NCI-H69 (cell line): Measurements from ENCODE around the gene MTMR12.
A peak's percentile ranks its signal among the peaks of the same experiment; 100 is the strongest.

Source experiments
- DNase-seq: peaks from one replicate; lab custom pipeline; 2025; lab: John Stamatoyannopoulos, UW

Gene MTMR12

GRCh38 chr5:32274548-32275395 lies 38.0 kb downstream of the MTMR12 start:
- no peak for DNase-seq

GRCh38 chr5:32273821-32274220 lies 38.9 kb downstream of the MTMR12 start:
- DNase-seq: no peak

- no peak for DNase-seq
Measured at GRCh38 chr5:32272746-32273145, 40.0 kb downstream of the MTMR12 start.

GRCh38 chr5:32270946-32271345 lies 41.8 kb downstream of the MTMR12 start:
- no peak for DNase-seq

GRCh38 chr5:32270178-32270577 lies 42.6 kb downstream of the MTMR12 start:
- no peak for DNase-seq

GRCh38 chr5:32265902-32266301 lies 46.8 kb downstream of the MTMR12 start:
- DNase-seq: no peak

GRCh38 chr5:32264957-32265572 lies 47.7 kb downstream of the MTMR12 start:
- DNase-seq: peak; percentile 42

GRCh38 chr5:32263684-32264083 lies 49.1 kb downstream of the MTMR12 start:
- DNase-seq: no peak

GRCh38 chr5:32261198-32261597 lies 51.5 kb downstream of the MTMR12 start:
- no peak for DNase-seq

GRCh38 chr5:32259033-32259432 lies 53.7 kb downstream of the MTMR12 start:
- peak; percentile 75 for DNase-seq

GRCh38 chr5:32258424-32258823 lies 54.3 kb downstream of the MTMR12 start:
- DNase-seq: no peak

- DNase-seq: peak; percentile 90
Measured at GRCh38 chr5:32255540-32255900, 57.2 kb downstream of the MTMR12 start.

- DNase-seq: peak; percentile 99
Measured at GRCh38 chr5:32254881-32255539, 57.7 kb downstream of the MTMR12 start.

- peak; percentile 96 for DNase-seq
Measured at GRCh38 chr5:32251871-32252458, 60.8 kb downstream of the MTMR12 start.

GRCh38 chr5:32249668-32250067 lies 63.1 kb downstream of the MTMR12 start:
- peak; percentile 31 for DNase-seq

GRCh38 chr5:32245742-32246141 lies 67.0 kb downstream of the MTMR12 start:
- DNase-seq: no peak

- DNase-seq: no peak
Measured at GRCh38 chr5:32244017-32244416, 68.7 kb downstream of the MTMR12 start.

- DNase-seq: no peak
Measured at GRCh38 chr5:32241034-32241783, 71.5 kb downstream of the MTMR12 start.

GRCh38 chr5:32239385-32239784 lies 73.4 kb downstream of the MTMR12 start:
- DNase-seq: no peak

GRCh38 chr5:32233696-32234447 lies 78.9 kb downstream of the MTMR12 start:
- peak; percentile 69 for DNase-seq

GRCh38 chr5:32233220-32233695 lies 79.5 kb downstream of the MTMR12 start:
- DNase-seq: no peak
